Superior temporal gyrus (tissue), 1 donor: Measurements from ENCODE around the gene RNU1-4.
"Not testable (repeated sequence)": the region's sequence is repeated elsewhere in the genome, so short reads cannot be mapped to it uniquely, and the experiment has no call there.

Experiments used
- DNase-seq: peaks from one replicate; pipeline ENCODE4 v3.0.0-alpha.2; 2016; ENCODE audit errors: extremely low spot score

RNU1-4 gene

DNA sequence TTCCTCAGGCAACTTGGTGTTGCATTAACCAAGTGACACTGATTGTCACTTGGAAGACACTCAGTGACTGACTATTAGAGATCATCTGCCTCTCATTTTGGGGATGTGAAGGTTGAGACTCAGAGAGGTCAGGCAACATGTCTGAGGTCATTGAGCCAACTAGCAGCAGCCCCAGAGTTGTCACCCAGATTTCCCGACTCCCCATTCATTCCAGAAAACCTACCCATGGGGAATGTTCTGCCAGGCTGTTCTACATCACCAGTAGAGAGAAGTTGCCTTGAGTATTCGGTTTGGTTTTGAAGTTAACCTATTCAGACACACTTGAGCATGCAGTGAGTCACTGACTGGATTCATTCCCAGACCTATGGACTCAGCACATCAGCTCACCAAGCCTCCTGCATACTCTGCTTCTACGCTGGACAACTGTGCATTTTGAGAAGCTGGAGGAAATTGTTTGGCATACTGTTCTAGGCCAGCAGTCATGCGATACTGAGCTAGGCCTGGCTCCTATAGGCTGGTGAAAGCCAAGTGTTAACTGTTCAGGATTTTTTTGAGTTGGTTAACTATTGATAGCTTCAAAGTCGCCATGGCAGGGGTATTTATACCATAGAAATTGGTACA, 29.9 kb downstream of the RNU1-4 start:
- DNase-seq = peak; percentile 35

DNA sequence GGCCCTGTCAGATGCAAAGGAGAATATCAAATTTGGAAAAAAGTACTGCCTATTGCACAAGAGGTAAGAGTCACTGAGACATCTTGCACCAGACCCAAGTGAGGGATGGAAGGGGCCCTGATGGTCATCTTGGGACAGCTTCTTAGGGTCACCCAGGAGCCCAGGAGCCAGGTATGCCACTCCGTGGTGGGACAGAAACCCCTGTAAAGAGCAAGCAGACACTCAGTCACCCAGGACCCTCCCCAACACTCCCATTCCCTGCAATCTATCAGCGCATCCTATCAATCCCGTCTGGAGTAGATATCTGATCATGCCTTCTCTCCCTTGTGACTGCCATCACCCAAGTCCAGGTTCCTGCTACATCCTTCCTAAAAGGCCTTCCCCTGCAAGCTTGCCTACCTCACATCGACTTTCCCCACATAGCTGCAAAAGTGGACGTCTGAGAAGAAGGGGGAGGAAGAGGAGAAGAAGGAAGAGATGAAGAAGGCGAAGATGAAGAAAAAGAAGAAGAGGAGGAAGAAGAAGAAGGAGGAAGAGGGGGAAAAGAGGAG, 30.7 kb downstream of the RNU1-4 start:
- DNase-seq = not testable (repeated sequence)

DNA sequence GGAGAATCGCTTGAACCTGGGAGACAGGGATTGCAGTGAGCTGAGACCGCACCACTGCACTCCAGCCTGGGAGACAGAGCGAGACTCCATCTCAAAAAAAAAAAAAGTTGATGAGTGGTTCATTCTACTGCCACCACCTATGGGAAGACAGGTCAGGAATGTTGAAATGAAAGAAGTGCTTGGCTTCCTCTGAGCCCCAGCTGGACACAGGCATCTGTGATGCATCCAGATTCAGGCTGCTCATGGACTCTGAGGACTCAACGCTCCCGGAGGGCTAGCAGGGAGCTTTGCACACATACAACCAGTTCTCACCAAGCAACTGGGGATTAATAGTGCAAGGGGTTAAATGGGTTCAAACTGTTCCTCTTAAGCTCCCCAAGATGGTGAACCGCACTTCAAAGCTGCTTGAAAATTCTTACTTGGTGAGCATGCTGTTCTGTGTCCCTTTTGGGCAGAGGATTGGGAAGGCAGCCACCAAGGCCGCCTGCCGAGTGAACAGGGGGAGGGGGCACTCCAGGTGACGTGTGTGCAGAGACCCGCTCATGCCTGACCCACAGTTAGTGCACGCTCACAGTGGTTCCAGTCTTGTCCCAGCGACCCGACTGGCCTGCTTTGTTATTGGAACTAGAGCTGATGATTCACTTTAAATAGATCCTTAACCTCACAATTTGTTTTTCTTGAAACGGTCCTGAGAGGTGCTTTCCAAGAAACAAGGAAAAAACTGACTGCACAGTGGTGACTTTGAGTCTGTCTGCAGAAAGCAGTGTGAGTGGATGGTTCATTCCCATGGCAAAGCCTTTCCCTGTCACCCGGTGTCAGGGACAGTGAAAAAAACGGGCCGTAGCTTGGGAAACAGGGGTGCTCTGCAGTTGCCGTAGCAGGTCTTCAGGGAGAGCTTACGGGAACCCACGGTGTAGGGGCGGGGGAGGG, 32.2 kb downstream of the RNU1-4 start:
- not testable (repeated sequence) for DNase-seq

DNA sequence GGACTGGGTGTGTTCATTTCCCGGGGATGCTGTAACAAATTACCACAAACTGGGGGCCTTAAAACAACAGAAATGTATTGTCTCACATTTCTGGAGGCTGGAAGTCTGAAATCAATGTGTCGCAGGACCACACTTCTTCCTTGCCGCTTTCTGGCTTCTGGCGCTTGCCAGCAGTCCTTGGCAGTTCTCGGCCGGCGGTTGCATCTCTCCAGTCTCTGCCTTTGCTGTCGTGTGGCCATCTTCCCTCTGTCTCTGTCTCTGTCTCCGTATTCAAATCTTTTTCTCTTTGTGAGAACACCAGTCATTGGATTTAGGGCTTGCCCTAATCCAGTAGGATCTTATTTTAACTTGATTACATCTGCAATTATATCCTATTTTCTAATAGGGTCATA, 32.9 kb downstream of the RNU1-4 start:
- DNase-seq = not testable (repeated sequence)

DNA sequence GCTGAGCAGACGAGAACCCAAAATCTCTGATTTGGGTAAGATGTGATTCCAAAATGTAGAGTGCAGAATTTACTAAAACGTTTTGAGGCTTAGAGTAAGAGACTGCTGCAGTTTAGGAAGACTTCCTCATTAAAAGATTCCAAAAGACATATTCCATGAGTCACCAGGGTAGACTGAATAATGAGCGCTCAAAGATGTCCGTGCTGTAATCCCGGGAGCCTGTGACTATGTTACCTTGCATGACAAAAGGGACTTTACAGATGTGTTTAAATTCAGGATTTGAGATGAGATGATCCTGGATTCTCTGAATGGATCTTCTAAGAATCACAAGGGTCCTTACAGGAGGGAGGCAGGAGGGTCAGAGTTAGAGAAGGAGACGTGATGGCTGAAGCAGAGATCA, 33.4 kb downstream of the RNU1-4 start:
- DNase-seq = not testable (repeated sequence)

DNA sequence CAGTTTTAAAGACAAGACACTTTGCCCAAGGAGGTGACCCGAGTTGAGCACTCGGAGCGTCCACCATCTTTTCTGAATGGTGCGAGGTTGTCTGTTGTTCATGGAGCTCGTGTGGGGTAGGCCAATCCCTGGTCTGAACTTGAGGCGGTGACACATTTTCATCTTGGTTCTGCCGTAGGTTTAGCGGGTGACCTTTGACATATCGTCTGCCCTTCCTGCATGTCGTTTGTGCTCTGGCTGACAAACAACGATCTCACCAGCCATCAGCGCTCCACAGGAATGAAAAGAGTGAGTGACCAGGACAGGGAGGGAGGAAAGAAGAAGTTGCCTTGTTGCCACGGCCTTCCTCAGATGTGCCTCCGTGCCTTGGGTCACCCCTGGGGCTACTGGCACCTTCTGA, 34.5 kb downstream of the RNU1-4 start:
- DNase-seq = not testable (repeated sequence)

DNA sequence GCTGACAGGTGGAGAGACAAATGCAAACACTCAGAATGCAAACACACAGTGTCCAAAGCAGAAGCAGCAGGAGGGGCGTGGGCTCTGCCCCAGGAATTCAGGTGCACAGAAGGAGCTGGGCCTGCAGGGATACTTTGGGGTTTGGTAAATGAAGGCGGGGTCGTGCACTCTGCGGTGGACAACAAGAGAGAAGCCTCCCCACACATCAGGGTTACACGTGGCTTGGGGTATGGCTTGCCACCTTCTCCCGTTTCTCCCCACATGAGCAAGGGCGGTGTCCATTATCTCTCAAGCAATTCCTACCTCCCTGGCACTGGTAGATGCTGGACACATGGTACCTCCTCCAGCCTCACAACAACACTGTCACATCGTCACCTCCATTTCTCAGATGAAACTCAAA, 35.0 kb downstream of the RNU1-4 start:
- not testable (repeated sequence) for DNase-seq

DNA sequence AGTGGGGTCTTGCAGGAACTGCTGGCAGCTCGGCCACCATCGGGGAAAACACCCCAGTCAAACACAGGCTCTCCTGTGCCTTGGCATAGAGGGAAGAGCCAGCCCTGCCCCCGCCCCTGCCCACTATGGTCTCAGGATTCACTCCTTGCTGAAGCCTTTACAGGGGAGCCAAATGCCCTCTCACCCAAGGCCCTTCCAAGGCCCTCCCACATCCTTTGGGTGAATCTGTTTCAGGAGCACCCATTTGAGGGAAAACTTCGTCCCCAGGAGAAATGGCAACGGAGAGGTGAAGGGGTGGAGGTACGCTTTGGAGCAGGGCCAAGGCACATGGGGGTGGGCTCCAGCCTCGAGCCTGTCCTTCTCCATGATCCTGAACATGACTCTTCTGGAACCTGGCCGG, 35.9 kb downstream of the RNU1-4 start:
- DNase-seq = not testable (repeated sequence)

DNA sequence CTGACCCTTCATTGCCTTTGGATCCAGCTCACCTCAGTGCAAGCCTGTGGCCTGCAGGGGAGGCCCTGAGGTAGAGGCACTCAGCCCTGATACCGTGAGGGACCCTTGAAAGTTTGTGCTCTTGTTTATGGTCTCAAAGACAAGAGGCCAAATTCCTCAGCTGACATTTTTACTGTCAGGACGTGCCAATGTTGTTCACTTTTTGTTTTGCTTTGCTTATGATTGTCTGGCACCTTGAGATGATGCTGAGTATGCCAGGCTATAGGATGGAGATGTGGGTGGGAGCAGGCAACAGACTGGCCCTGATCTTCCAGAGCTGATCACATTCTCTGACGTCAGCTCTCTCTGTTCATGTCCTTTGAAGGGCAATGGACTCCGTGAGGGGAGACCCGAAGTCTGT, 36.5 kb downstream of the RNU1-4 start:
- not testable (repeated sequence) for DNase-seq

DNA sequence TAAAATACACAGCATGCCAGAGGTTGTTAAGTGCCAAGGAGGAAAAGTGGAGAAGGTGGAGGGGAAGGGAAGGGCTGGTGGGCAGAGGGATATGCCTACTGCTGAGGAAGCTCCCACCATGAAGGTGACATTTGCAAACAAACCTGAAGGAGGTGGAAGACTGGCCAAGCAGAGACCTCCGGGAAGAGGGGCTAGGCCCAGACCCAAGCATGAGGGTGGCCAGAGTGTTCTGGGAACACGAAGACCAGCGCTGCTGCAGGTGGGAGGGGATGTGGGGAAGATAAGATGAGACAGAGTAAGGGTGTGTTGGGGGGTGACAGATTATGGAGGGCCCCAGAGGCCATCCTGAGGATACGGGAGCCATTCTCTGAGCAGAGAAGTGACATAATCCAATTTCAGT, 37.5 kb downstream of the RNU1-4 start:
- not testable (repeated sequence) for DNase-seq

DNA sequence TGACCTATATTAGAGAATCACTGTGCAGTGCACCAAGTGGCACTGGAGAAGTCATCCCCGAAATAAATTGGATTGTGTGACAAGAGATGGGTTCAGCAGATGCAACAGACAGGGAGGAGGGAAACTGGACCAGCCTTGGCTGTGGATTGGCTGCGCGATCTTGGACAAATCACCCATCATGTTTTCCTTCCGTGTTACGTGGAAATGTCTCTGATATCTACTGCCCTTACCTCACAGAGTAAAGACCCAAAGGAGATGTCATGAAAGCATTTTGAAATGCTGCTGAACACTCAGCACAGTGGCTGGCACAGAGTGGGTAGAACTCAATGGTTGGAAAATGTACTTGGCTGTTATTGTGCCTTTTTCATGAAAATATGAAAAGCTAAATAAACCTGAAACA, 39.2 kb downstream of the RNU1-4 start:
- DNase-seq = not testable (repeated sequence)

DNA sequence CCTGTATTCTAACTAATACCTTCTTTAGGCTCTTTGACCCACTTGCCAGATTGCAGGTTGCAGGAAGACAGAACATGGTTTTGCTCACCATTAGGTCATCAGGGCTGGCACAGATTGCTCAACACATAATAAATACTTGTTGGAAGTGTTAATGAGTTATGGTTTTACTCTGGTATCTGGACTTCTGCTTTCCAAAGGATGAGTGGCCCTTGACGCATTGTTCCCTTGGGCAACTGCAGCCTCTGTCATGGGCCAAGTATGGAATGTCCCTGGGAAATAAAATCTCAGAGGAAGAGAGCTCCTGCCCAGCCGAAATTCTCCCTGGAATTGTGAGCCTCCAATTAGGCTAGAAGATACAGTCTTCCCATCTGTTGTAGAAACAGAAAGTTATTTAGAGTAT, 40.7 kb downstream of the RNU1-4 start:
- not testable (repeated sequence) for DNase-seq

DNA sequence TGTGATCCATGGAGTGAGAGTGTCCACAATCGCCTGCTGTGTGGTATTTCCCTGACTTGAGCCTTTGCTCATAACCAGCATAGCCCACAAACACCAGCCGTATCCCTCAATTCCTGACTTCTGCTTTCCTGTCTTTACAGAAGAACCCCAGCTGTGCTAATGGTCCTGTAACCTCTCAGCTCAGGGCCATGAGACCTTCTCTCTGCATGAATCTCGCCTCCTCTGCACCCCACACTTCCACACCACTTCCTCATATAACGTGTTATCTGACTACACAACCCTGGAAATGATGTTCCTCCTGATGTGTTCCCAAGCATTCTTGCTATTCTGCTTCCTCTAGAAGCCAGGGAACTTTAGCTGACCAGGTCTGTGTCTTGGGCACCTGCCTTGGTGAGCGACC, 41.3 kb downstream of the RNU1-4 start:
- DNase-seq = not testable (repeated sequence)

DNA sequence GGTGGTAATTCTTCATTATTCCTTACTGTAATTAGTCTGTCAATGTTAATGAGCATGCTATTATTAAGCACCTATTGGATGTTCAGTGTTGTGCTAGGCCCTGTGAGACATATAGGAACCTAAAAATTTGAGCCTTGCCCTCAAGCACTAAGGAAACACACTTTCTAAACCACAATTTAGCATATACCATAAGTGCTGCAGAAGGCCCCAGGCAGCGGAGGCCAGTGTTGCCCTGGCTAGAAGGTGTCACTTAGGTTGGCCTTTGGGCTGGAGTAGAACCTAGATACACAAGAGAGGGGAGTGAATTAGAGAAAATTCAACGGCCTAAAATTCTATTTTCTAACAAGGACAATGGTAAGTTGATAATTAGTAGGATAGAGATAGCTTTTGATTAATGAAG, 44.6 kb downstream of the RNU1-4 start:
- not testable (repeated sequence) for DNase-seq

DNA sequence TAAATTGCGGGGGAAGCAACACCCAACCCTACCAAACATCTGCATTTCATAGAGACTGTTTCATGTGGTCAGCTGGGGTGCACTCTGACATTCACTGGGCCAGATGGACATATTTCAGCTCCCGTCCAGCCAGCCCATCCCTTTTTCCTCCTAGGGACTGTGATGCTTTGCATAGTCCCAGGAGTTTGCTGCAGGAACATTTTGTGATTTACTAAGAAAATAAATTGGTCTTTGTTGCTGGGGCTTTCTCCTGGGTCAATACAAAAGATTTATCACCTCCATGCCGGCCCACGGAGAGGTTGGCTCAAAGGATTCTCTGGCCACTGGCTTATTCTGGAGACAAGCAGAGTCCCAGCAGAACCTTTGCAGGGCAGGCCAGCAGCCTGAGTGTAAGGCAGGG, 46.0 kb downstream of the RNU1-4 start:
- DNase-seq = not testable (repeated sequence)

DNA sequence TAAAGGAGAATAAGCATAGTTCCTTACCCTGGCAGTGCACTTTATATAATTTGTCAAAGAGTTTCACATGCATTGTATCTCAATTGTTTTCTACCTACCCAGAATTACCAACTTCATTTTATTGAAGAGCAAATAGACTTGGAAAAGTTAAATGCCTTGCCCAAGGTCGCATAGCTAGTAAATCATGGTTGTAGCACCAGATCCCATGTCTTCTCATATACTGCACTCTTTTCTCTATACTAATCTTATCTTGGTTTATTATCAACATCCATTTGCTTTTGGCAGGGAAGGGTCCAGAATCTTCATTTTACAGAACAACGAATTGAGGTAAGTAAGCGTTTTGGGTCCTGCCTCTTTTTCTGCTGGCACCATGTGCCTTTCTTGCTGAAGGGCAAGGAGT, 46.9 kb downstream of the RNU1-4 start:
- not testable (repeated sequence) for DNase-seq

DNA sequence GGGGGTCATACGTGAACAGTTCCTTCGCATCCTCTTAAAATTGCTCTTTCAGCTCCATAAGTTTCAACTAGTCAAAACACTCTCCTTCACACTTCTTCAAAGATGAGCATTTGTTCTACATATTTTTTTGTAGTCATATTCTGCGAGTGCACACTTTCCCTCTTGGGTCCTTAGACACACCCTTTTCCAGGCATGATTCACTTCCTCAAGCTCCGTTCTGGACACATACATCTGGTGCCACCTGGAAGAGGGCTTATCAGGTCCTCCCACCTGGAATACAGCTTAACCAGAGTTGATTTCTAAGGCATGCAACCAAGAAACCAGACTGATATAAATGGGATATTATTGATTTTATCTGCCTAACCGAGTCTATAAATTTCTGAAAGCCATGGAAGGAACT, 47.4 kb downstream of the RNU1-4 start:
- not testable (repeated sequence) for DNase-seq
